ENCODE results near the gene PDIA6.
A peak's percentile ranks its signal among the peaks of the same experiment; 100 is the strongest.

PDIA6 gene

GRCh38 chr2:10752236-10752635, 60.3 kb downstream of the PDIA6 start:
- DNase-seq (ENCODE audit: low read depth): no peak
- no peak for TF ChIP-seq CTCF (conservative IDR thresholded peaks at IDR 0.05; ENCODE audit: control insufficient read depth, insufficient read depth, low read depth, low read length)
- H3K4me3 ChIP-seq (ENCODE audit: control insufficient read depth, low read depth, low read length): no peak overlapping the region

GRCh38 chr2:10750610-10751009, 62.0 kb downstream of the PDIA6 start:
- DNase-seq (ENCODE audit: low read depth): peak; percentile 51
- H3K4me3 ChIP-seq (ENCODE audit: control insufficient read depth, low read depth, low read length): no peak overlapping the region

GRCh38 chr2:10742666-10743065, 69.9 kb downstream of the PDIA6 start:
- no peak for TF ChIP-seq CTCF (conservative IDR thresholded peaks at IDR 0.05; ENCODE audit: control insufficient read depth, insufficient read depth, low read depth, low read length)
- DNase-seq (ENCODE audit: low read depth): no peak
- H3K4me3 ChIP-seq (ENCODE audit: control insufficient read depth, low read depth, low read length): no peak overlapping the region

More at GRCh38 chr2:10750610-10751009, 62.0 kb downstream of the PDIA6 start:
- no peak for TF ChIP-seq CTCF (conservative IDR thresholded peaks at IDR 0.05; ENCODE audit: control insufficient read depth, insufficient read depth, low read depth, low read length)

- DNase-seq (ENCODE audit: low read depth): no peak
- no peak overlapping the region for H3K4me3 ChIP-seq (ENCODE audit: control insufficient read depth, low read depth, low read length)
- no peak for TF ChIP-seq CTCF (conservative IDR thresholded peaks at IDR 0.05; ENCODE audit: control insufficient read depth, insufficient read depth, low read depth, low read length)
These were observed 71.4 kb downstream of the PDIA6 start for GRCh38 chr2:10741139-10741538.

GRCh38 chr2:10740226-10740625, 72.4 kb downstream of the PDIA6 start:
- TF ChIP-seq CTCF (conservative IDR thresholded peaks at IDR 0.05; ENCODE audit: control insufficient read depth, insufficient read depth, low read depth, low read length): no peak

GRCh38 chr2:10738192-10738591, 74.4 kb downstream of the PDIA6 start:
- no peak for TF ChIP-seq CTCF (conservative IDR thresholded peaks at IDR 0.05; ENCODE audit: control insufficient read depth, insufficient read depth, low read depth, low read length)
- DNase-seq (ENCODE audit: low read depth): no peak
- no peak overlapping the region for H3K4me3 ChIP-seq (ENCODE audit: control insufficient read depth, low read depth, low read length)

More at GRCh38 chr2:10740226-10740625, 72.4 kb downstream of the PDIA6 start:
- H3K4me3 ChIP-seq (ENCODE audit: control insufficient read depth, low read depth, low read length): no peak overlapping the region
- no peak for DNase-seq (ENCODE audit: low read depth)

- no peak for TF ChIP-seq CTCF (conservative IDR thresholded peaks at IDR 0.05; ENCODE audit: control insufficient read depth, insufficient read depth, low read depth, low read length)
- H3K4me3 ChIP-seq (ENCODE audit: control insufficient read depth, low read depth, low read length): no peak overlapping the region
- DNase-seq (ENCODE audit: low read depth): no peak
These were observed 78.6 kb downstream of the PDIA6 start for GRCh38 chr2:10733980-10734379.
